SK-N-DZ (cell line): ENCODE measurements around the gene DPP6.

Source experiments
- DNase-seq: peaks from one replicate; pipeline ENCODE4 v3.0.0-alpha.2; 2015; ENCODE audit warnings: low spot score

Gene DPP6

GRCh38 chr7:154530136-154530535 is 477.9 kb downstream of the DPP6 start:
- DNase-seq: no peak

- DNase-seq: no peak
Measured at GRCh38 chr7:154532771-154533170, 480.6 kb downstream of the DPP6 start.

- no peak for DNase-seq
Measured at GRCh38 chr7:154540596-154540995, 488.4 kb downstream of the DPP6 start.

GRCh38 chr7:154541606-154542005 is 489.4 kb downstream of the DPP6 start:
- DNase-seq: no peak

- no peak for DNase-seq
Measured at GRCh38 chr7:154546946-154547587, 494.9 kb downstream of the DPP6 start.

- DNase-seq: peak; percentile 90
Measured at GRCh38 chr7:154553711-154554265, 501.6 kb downstream of the DPP6 start.

GRCh38 chr7:154559454-154559853 is 507.3 kb downstream of the DPP6 start:
- DNase-seq: no peak

- no peak for DNase-seq
Measured at GRCh38 chr7:154564676-154565075, 512.5 kb downstream of the DPP6 start.

GRCh38 chr7:154566877-154567276 is 514.7 kb downstream of the DPP6 start:
- no peak for DNase-seq

- no peak for DNase-seq
Measured at GRCh38 chr7:154568346-154568745, 516.1 kb downstream of the DPP6 start.

GRCh38 chr7:154569916-154570315 is 517.7 kb downstream of the DPP6 start:
- DNase-seq: no peak

- DNase-seq: no peak
Measured at GRCh38 chr7:154571772-154572171, 519.6 kb downstream of the DPP6 start.

GRCh38 chr7:154574235-154574634 is 522.0 kb downstream of the DPP6 start:
- no peak for DNase-seq

- no peak for DNase-seq
Measured at GRCh38 chr7:154575497-154575896, 523.3 kb downstream of the DPP6 start.

- DNase-seq: no peak
Measured at GRCh38 chr7:154576604-154577003, 524.4 kb downstream of the DPP6 start.

- DNase-seq: no peak
Measured at GRCh38 chr7:154577141-154577873, 525.1 kb downstream of the DPP6 start.

GRCh38 chr7:154578336-154578735 is 526.1 kb downstream of the DPP6 start:
- no peak for DNase-seq

GRCh38 chr7:154579711-154580110 is 527.5 kb downstream of the DPP6 start:
- no peak for DNase-seq

- no peak for DNase-seq
Measured at GRCh38 chr7:154581251-154581890, 529.2 kb downstream of the DPP6 start.

GRCh38 chr7:154583454-154583853 is 531.3 kb downstream of the DPP6 start:
- DNase-seq: peak; percentile 0

- peak; percentile 12 for DNase-seq
Measured at GRCh38 chr7:154584352-154585252, 532.4 kb downstream of the DPP6 start.
